ENCODE results near the gene LY6G6C. TPM values are rescaled to one million over a fixed set of nuclear protein-coding genes. Genes with fewer than 3 reads are reported as not detected.
A peak's percentile ranks its signal among the peaks of the same experiment; 100 is the strongest.

The LY6G6C gene
- total and polyA plus RNA-seq, 8 donors, result 0.17 to 0.75 (median 0.43) TPM; not detected in 2

DNA sequence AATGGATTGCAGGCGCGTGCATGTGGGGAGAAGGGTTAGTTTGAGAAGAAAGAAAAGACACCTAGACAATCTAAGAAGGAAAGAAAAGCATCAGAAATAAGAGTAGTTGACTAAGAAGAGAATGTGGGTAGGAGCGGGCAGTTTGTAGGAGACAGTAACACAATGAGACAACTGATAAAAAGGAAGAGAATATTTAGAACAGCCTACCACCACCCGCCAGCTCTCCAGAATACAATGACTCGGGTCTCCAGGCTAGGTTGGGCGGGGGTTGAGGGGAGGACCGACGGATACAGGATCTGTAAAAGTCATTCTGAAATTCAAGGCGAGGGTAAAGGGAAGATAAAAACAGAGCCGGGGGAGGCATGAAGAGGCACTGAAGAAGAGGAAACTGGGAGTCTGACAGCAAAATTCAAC, 19.1 kb downstream of the LY6G6C start:
- no peak for DNase-seq
- TF ChIP-seq, protein P1, sequence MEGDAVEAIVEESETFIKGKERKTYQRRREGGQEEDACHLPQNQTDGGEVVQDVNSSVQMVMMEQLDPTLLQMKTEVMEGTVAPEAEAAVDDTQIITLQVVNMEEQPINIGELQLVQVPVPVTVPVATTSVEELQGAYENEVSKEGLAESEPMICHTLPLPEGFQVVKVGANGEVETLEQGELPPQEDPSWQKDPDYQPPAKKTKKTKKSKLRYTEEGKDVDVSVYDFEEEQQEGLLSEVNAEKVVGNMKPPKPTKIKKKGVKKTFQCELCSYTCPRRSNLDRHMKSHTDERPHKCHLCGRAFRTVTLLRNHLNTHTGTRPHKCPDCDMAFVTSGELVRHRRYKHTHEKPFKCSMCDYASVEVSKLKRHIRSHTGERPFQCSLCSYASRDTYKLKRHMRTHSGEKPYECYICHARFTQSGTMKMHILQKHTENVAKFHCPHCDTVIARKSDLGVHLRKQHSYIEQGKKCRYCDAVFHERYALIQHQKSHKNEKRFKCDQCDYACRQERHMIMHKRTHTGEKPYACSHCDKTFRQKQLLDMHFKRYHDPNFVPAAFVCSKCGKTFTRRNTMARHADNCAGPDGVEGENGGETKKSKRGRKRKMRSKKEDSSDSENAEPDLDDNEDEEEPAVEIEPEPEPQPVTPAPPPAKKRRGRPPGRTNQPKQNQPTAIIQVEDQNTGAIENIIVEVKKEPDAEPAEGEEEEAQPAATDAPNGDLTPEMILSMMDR (IDR thresholded peaks at IDR 0.05), result no peak
- Histone ChIP-seq H3K4me1 (peaks cover 13 to 36% of the 10 kb centered on the region in 2 donors), H3K27me3 (no peaks in the 10 kb centered on the region), H3K36me3 (peaks cover 0 to 25% of the 10 kb centered on the region in 2 donors), H3K4me3 (peak overlapping the region; percentile 80 to 87), H3K9me3 (no peaks in the 10 kb centered on the region), H3K27ac (peak overlapping the region; percentile 97 to 99)
- intact Hi-C loops (cut with DNase I), result no loop called here
- ATAC-seq, result peak; percentile 24

DNA sequence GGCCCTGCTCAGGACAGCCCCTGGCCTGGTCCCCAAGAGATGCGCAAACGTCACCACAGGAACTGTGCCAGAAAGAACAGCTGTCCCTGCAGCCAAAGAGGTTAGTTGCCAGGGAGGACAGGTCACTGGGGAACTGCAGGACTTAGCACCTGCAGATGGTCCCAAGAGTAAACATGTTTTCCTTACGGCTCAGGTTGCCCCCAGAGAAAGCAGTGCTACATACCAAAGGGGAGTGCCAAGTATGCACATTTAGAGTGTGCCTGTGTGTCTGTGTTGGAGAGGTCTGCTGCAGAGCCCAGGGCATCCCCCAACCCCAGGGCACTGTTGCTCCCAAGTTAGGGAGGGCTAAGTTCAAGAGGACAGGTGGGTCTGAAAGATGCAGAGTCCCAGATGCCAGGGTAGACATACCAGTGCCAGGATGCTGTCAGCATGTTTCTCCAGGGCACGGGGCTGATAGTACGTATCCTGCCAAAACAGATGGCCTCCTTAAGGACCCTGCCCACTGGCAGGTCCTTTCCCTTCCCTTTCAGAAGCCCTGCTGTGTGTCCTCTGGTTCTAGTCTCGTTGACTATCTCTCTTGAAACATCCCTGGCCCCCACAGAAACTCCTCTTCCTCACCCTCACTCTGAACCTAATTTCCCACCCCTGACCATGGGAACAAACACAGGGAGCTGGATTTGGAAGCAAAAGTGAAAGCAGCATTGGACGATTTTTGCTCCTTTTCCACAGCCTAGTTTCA, 19.7 kb downstream of the LY6G6C start:
- no peaks in the 10 kb centered on the region for H3K27me3 ChIP-seq
- TF ChIP-seq, protein P1 (IDR thresholded peaks at IDR 0.05), result no peak
- ATAC-seq (peak; percentile 1), DNase-seq (peak in 1 of 4 donors; percentile 20)
- peak overlapping the region; percentile 80 to 87 for H3K4me3 ChIP-seq
- H3K27ac ChIP-seq, result peak overlapping the region; percentile 97 to 99
- peaks cover 0 to 28% of the 10 kb centered on the region in 2 donors for H3K36me3 ChIP-seq
- no peaks in the 10 kb centered on the region for H3K9me3 ChIP-seq
- intact Hi-C loops (cut with DNase I), result no loop called here
- peaks cover 13 to 36% of the 10 kb centered on the region in 2 donors for H3K4me1 ChIP-seq

DNA sequence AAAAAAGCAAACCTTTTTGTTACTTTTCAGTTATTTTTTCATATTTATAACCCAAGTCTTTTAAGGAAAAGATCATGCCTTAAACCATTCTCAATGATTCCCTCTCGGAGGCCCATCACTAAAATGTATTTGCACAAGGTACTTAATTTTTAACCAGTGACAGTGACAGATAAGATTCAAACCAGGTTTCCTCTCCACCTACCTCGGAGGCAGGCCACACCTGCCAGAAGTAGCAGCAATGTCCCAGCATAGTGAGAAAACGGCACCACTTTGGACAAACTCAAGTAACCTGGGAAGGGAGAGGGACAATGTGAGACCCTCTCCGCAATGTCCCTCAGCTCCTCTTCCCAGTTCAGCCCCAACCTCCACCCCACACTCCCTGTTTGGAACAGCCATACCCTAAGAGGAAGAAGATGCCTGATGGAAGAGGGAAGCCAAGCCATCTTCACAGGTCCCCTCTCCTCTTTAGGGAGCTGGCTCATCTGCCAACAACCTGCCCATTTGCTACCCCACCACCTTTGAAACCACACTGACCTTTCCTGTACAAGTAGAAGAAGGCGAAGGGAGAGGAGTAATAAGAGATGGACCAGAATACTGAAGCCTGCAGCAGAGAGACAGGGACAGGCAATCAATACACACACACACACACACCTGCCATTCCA, 20.7 kb downstream of the LY6G6C start:
- no peak overlapping the region for H3K27ac ChIP-seq
- H3K36me3 ChIP-seq, result peaks cover 0 to 37% of the 10 kb centered on the region in 2 donors
- ATAC-seq (no peak), DNase-seq (peak in 1 of 4 donors; percentile 2)
- TF ChIP-seq, protein P1 (IDR thresholded peaks at IDR 0.05), result no peak
- intact Hi-C loops (cut with DNase I), result no loop called here
- no peaks in the 10 kb centered on the region for H3K9me3 ChIP-seq
- peaks cover 13 to 36% of the 10 kb centered on the region in 2 donors for H3K4me1 ChIP-seq
- no peaks in the 10 kb centered on the region for H3K27me3 ChIP-seq
- H3K4me3 ChIP-seq, result peak overlapping the region in 1 of 2 donors; percentile 87

DNA sequence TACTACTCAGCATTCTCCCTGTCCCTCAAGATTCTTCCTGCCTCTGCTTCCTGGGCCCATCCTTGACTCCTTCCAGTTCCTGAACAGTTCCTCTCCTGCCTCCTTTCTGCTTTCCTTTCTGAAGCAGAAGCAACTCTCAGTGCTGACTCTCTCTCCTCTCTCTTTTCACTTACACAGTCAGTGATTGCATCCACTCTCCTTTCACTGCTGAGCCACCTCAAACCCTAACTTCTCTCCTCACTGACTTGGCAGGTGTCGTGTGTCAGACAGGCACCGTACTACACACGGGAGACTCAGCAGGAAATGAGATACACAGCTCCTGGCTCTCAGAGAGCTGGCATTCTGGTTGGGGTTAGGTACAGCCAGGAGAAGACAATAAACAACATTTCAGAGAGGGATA, 24.0 kb downstream of the LY6G6C start:
- Histone ChIP-seq H3K27ac (no peak overlapping the region), H3K36me3 (peaks cover 0 to 71% of the 10 kb centered on the region in 2 donors), H3K27me3 (no peaks in the 10 kb centered on the region), H3K4me1 (peaks cover 13 to 28% of the 10 kb centered on the region in 2 donors), H3K9me3 (no peaks in the 10 kb centered on the region), H3K4me3 (no peak overlapping the region)
- TF ChIP-seq, protein P1 (IDR thresholded peaks at IDR 0.05), result no peak
- intact Hi-C loops (cut with DNase I), result no loop called here
- DNase-seq (no peak), ATAC-seq (no peak)

DNA sequence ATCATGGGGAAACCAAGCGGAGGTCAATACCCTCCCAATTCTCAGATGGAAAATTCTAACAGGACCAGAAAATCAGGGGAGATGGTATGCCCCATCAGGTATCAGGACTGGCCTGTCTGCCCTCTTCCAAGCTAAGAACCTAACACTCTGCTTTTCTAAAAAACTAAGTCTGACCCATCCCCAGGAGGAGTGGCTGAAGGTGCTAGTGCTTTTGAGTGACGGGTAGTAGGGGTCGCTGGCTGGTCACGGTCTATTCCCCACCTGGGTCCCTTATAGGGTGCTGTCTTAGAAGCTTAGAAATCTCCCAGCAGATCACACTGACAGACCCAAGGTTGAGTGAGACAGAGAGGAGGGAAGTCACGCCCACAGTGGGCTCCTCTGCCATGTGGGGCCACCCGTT, 28.0 kb downstream of the LY6G6C start:
- no peaks in the 10 kb centered on the region for H3K4me1 ChIP-seq
- H3K27me3 ChIP-seq, result no peaks in the 10 kb centered on the region
- H3K27ac ChIP-seq, result no peak overlapping the region
- no peak for DNase-seq
- H3K36me3 ChIP-seq, result peaks cover 0 to 89% of the 10 kb centered on the region in 2 donors
- intact Hi-C loops (cut with DNase I), result no loop called here
- TF ChIP-seq, protein P1 (IDR thresholded peaks at IDR 0.05), result no peak
- H3K9me3 ChIP-seq, result no peaks in the 10 kb centered on the region
- H3K4me3 ChIP-seq, result no peak overlapping the region
- no peak for ATAC-seq
